ENCODE measurements around the gene EPHA10. TPM values are rescaled to one million over a fixed set of nuclear protein-coding genes. Genes with fewer than 3 reads are reported as not detected.

The EPHA10 gene
- total RNA-seq, 1 experiment from 2014 or later: 2.2 TPM

DNA sequence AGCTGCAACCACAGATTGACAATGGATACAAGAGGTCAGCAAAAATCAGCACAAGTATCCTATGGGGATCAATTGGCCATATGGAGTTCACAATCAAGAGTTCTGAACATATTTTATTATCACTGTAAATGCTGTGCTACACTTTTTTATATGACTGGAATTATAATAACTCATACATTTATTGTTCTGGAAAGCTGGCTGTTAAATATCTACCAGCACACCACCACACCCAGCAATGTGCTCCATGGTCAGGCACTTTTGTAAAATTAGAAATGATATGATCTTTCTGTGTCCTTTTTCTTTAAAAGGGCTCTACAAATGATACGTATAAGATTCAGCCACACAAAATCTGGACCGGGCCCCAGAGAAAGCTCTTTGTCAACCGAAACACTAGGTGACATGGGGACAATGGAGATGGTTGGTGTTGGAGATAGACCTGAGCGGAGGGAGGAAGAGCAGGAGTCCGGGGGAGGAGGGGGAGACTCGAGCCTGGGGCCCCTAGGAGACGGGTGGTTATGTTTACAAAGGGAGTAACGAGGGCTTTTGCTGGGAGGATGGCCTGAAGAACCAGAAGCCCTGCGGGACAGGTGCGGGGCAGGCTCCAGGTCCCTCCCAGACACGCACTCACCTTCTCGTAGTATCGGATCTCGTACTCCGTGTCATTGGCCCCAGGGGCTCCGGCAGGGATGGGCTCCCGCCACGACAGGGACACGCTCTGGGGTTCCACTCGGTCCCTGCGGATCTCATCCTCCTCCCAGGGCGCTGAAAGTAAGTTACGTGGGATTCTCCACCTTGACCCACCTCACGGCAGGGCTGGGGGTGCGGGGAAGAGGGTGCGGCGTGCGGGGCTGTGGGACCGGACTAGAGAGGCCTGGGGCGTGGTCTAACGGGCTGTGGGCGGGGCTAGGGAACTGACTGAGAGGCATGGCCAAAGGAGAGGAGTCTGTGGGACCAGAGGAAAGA lies 30.0 kb downstream of the EPHA10 start:
- no peak for DNase-seq (ENCODE audit: low spot score)

GRCh38 chr1:37732111-37732780 lies 32.7 kb downstream of the EPHA10 start:
- peak; percentile 66 for DNase-seq (ENCODE audit: low spot score)

DNA sequence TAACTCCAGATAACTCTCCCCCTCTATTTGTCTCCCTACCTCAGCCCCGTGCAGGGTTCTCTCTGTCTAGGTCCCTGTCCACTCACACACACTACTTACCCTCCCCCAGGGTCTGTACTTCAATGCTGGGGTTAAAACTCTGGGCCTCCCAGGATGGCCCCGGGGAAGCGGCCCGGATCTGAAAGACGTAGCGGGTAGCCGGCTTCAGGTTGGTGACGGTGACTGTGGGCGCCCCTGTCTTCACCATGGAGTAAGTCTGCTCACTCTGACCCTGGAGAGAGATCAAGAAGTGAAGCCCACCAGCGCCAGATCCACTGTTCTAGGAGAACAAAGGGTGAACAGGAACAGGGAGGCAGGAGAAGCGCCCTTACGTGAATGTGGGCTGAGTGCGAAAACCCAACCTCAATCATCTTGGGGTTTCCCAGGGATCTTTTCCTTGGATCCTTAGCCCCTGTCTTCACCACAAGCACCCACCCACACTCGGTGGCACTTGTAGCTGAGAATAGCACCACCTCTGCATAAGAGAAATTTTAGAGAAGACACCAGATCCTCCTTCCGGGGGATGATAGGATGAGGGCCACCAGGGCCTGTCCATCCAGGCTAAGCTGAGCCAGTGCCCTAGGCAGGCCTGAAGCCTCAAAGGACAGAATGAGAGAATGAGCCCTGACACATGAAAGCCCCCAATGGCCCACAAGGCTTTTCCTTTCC lies 33.5 kb downstream of the EPHA10 start:
- DNase-seq (ENCODE audit: low spot score): no peak

- no peak for DNase-seq (ENCODE audit: low spot score)
Measured at GRCh38 chr1:37730376-37730775, 34.5 kb downstream of the EPHA10 start.

DNA sequence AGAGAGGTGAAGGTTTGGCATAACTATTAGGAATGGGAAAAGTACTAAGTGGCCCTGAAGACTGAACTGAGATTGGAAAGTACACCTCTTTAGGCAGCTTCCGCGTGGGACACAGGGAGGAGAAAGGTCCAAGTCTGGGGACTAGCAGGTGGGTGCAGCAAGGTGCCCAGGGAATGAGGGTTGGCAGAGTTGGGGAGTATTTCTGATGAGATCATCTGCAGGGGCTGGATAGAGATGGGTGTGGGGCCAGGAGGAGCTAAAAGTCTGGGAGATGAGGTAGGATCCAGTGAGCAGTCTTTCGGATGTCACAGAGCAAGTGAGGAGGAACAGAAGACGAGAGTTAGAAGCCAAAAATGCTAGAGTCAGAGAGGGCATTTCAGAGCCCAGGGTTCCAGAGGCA lies 36.5 kb downstream of the EPHA10 start:
- DNase-seq (ENCODE audit: low spot score): no peak

- DNase-seq (ENCODE audit: low spot score): no peak
Measured at GRCh38 chr1:37726751-37727585, 38.0 kb downstream of the EPHA10 start.

DNA sequence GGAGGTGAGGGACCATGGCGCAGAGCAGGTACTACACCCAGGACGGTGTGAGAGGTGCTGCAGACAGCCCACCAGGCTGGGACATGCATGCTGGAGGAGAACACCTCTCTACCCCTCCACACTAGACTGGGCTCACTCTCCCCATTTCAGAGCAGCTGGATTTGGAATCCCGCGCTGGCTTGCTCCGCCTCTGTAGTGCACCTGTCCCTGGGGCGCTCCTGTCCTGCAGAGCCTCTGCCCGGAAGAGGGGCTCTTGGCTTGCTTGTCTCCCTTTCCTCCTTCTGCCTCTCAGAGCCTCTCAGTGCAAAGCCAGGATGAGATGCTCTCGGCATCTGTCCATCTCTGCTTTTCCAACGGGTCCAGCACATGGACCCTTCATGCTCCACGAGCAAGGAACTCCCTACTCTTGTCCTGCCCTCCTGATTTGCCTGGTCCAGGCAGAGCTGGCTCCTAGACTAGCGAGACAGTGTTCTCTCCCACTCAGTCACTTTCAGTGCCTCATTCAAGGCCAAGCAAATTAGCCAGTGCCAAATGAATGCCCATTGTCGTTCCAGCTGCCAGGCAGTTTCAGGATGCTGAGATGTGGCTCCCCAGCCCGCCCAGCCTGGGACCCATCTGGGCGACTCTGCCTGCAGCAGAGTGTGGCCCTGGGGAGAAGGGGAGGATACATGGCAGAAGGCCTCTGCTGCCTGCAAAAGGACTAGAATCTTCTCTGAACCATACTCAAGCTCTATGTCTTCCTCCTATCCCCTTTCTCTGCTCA lies 38.9 kb downstream of the EPHA10 start:
- no peak for DNase-seq (ENCODE audit: low spot score)

DNA sequence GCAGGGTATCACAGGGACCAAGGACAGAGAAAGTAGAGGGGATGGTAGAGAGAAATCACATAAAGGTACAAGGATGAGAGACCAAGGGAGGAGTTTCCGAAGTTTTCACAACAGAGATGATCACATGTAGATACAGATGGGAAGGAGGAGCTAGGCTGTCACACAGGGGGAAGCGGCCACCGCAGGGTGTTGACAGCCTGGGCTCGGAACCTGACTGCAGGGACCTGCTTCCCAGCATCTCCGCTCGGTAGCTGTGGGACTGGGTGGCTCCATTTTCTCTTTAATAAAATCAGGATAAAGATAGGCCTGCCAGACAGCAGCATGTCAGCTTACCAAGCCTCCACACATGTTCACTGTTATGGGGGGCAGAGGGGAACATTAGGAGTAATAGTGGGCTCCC lies 40.3 kb downstream of the EPHA10 start:
- DNase-seq (ENCODE audit: low spot score): no peak

GRCh38 chr1:37723390-37724078 lies 41.4 kb downstream of the EPHA10 start:
- no peak for DNase-seq (ENCODE audit: low spot score)

GRCh38 chr1:37723072-37723389 lies 41.9 kb downstream of the EPHA10 start:
- no peak for DNase-seq (ENCODE audit: low spot score)

DNA sequence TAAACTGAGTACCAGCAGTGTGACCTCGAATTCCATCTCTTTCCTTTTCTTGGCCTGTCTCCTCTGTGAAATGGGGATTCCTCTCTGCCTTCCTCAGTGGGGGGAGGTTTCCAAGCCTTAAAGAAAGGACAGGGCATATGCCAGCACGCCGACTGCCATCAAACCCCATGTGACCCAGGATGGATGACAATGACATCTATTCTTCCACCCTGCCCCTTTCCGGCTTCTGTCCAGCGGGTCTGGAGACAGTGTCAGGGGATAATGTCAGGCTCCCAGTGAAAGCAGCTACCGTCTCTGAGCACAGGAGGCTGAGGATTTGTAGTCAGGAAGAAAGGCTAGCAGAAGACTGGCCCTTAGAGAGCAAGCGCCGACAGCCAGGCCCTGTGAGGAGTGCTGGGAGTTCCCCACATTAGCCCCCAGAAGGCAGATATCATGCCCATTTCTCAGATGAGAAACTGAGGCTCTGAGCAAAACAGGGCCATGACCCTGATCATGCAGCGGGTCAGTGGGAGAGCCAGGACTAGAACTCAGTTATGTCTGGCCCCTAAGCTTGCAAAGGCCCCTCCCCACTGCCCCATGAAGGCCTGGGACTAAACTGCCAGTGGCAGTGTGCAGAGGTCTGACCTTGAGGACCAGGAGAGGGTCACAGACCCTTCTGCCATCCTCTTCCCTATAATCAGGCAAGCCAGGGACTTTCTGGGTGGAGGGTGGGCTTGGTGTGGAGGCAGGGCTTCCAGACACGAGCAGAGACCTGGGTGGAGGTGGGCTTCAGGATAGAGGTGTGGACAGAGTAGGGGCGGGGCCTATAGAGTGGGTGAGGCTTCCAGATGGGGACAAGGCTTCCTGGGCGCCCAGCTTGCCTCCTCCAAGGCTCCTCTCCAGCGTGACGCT lies 42.5 kb downstream of the EPHA10 start:
- DNase-seq (ENCODE audit: low spot score): no peak

- no peak for DNase-seq (ENCODE audit: low spot score)
Measured at GRCh38 chr1:37721565-37721964, 43.4 kb downstream of the EPHA10 start.

DNA sequence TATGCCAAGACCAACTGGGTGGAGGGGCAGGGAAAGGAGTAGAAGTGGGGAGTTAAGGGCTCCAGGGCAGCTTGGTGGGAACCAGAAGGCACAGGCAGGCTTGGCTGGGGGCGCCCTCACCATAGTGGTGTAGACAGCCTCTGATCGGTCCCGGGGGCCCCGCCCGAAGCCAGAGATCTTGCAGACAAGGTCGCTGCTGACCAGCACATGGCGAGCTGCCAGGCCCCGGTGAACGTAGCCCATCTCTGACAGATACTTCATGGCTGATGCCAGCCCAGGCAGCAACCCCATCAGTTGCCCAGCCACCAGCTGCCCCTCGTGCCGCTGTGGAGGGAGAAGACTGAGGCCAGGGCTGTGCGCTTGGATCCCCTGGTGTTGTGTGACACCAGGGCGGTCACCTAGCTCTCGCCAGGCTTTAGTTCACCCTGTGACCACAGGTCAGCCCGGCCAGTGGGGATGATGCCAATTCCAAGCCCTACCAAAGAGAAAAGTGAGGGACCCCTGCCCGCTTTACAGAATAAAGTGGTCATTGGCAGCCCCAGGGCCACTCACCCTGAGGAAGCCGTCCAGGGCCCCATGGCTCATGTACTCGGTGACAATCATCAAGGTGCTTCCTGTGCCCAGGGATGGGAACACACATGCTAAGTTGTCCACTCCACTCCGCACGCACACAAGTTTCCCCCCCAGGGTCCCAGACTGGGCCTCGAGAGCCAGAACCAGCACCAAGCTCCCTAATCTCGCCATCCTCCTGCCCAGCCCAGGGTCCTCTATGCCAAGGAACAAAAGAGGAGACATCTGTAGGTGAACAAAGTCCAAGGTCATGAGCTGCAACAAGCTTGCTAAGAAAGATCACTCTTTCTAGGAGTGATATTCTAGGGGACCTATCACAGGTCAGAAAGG lies 44.4 kb downstream of the EPHA10 start:
- DNase-seq (ENCODE audit: low spot score): no peak

GRCh38 chr1:37719572-37720195 lies 45.2 kb downstream of the EPHA10 start:
- no peak for DNase-seq (ENCODE audit: low spot score)

- DNase-seq (ENCODE audit: low spot score): no peak
Measured at GRCh38 chr1:37718901-37719571, 45.9 kb downstream of the EPHA10 start.

DNA sequence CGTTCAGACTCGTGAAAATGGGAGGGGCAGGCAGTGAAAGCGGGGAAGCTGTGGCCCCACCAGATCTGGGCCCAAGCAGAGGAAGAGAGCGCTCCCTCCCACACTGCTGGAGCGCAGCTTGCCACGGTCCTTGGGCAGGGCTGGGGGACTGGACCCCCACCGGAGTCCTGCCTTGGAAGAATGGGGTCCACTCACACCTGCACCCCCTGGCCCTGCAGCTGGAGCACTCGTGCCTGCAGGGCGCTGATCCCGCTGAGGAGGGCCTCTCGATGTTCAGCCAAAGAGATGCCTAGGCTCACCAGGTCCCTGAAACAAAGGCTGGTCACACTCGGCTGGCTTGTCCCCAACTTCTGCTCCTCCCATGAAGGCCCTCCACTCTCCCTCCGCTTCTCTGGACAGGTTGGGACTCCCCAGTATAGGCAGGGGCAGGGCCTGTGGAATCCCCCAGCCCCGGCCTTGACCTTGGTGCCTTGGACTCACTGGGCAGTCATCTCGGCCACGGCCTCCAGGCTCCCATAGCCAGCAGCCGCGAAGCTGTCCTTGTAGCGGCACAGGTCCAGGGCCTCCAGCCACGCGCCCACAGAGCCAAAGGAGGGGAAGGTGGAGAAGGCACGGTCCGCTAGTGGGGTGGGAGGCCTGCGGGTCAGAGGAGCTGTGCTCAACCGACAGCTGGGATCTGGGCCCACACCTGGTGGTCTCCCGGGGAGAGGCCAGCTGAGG lies 46.6 kb downstream of the EPHA10 start:
- no peak for DNase-seq (ENCODE audit: low spot score)
